ENCODE measurements around the gene ACSBG1.

- TF ChIP-seq CTCF (IDR thresholded peaks at IDR 0.05) (no peak), POLR2AphosphoS5 (IDR thresholded peaks at IDR 0.05) (no peak), EP300 (IDR thresholded peaks at IDR 0.05; ENCODE audit: low read depth) (no peak), POLR2A (IDR thresholded peaks at IDR 0.05) (no peak)
Observed at GRCh38 chr15:78179906-78180305, 54.5 kb downstream of the ACSBG1 start.

Data from transverse colon (tissue), 4 donors.